Right cardiac atrium (tissue), 5 donors: ENCODE results near the gene FBXL17. TPM values are rescaled to one million over a fixed set of nuclear protein-coding genes. Genes with fewer than 3 reads are reported as not detected.

Source experiments
- ATAC-seq, 2 donors: fragments of 200-7000 bp; cut with Tn5 transposase; one replicate each; pipeline versions ENCODE4 v1.8.0 to v1.9.1; 2020; ENCODE audit warnings: moderate library complexity in 2 of 2, mild to moderate bottlenecking in 1 of 2
- DNase-seq, 3 donors: peaks; one replicate each; pipeline ENCODE4 v3.0.0-alpha.2; 2020
- H3K27ac ChIP-seq: one replicate; pipeline ENCODE4 v1.5.1; 2013; ENCODE audit warnings: mild to moderate bottlenecking, low read length, control low read depth, moderate library complexity
- H3K27me3 ChIP-seq: one replicate; pipeline ENCODE4 v1.6.1; 2013; ENCODE audit not compliant: control insufficient read depth, insufficient read depth
- H3K4me1 ChIP-seq: one replicate; pipeline ENCODE4 v1.6.1; 2013; ENCODE audit warnings: low read length; ENCODE audit not compliant: control insufficient read depth, insufficient read depth
- H3K4me3 ChIP-seq: one replicate; pipeline ENCODE4 v1.5.1; 2013; ENCODE audit warnings: low read length, control low read depth
- H3K9me3 ChIP-seq: one replicate; pipeline ENCODE4 v1.6.1; 2013; ENCODE audit warnings: low read length; ENCODE audit not compliant: control insufficient read depth
- whole genome bisulfite sequencing: extraction: QIAGEN DNeasy Blood & Tissue Kit; methylation state at CpG from one replicate; pipeline ENCODE4 v1.1.7; 2013; 5-methylcytosine and 5-hydroxymethylcytosine counted together
- intact Hi-C, 4 donors: fragments of 100-400 bp; cut with DNase I; formaldehyde crosslinking; loops; one replicate each; pipeline versions ENCODE4 v1.11.0 to v1.14.0; 2022 to 2023
- polyA plus RNA-seq: library from polyadenylated mRNA; stranded (reverse); fragments of 200-250 nt; gene quantifications from one replicate; pipeline ENCODE4 v1.2.3, GENCODE V29; 2013
- total RNA-seq, 4 donors: library from RNA; stranded (reverse); fragmentation: NEBNext Ultra II Directional; extraction: Animal tissue kit (Norgen Biotek cat#: 25700); gene quantifications; one replicate each; pipeline ENCODE4 v1.2.1, GENCODE V29; 2021
- donor health status: healthy with polysubstance abuse.
- donor health status: DM: no; HTN: yes; CAD: no.
- donor health status: DM: no; HTN: no; CAD: no.
- donor health status: DM: no; HTN: yes; CAD: no; lungs with severe emphysema.
- donor health status: DM: yes; HTN: yes; CAD: no.

FBXL17 gene
- total and polyA plus RNA-seq, 5 donors = 13.4 to 37.3 (median 34.1) TPM

- no peak for ATAC-seq
- no peak overlapping the region for H3K27ac ChIP-seq
- no peak overlapping the region for H3K4me3 ChIP-seq
- no peak for DNase-seq
- H3K27me3 ChIP-seq = no peaks in the 10 kb centered on the region
- intact Hi-C loops = no loop called here
- H3K4me1 ChIP-seq = no peaks in the 10 kb centered on the region
- no peaks in the 10 kb centered on the region for H3K9me3 ChIP-seq
- WGBS = 85% methylated on average over 6 of the region's 6 CpGs
Observed at GRCh38 chr5:107876906-107877305, 505.0 kb downstream of the FBXL17 start.

GRCh38 chr5:107876261-107876660, 505.6 kb downstream of the FBXL17 start:
- DNase-seq = no peak
- Histone ChIP-seq H3K4me1 (no peaks in the 10 kb centered on the region), H3K4me3 (no peak overlapping the region), H3K27ac (no peak overlapping the region), H3K27me3 (no peaks in the 10 kb centered on the region), H3K9me3 (no peaks in the 10 kb centered on the region)
- 88% methylated on average over 7 of the region's 7 CpGs for WGBS
- no peak for ATAC-seq
- intact Hi-C loops = no loop called here

- intact Hi-C loops = no loop called here
- DNase-seq = no peak
- Histone ChIP-seq H3K4me1 (no peaks in the 10 kb centered on the region), H3K27me3 (no peaks in the 10 kb centered on the region), H3K9me3 (no peaks in the 10 kb centered on the region), H3K4me3 (no peak overlapping the region), H3K27ac (no peak overlapping the region)
- no peak for ATAC-seq
- WGBS = 87% methylated on average over 9 of the region's 9 CpGs
Observed at GRCh38 chr5:107875833-107876232, 506.1 kb downstream of the FBXL17 start.

GRCh38 chr5:107874795-107875194, 507.1 kb downstream of the FBXL17 start:
- intact Hi-C loops = no loop called here
- H3K27ac ChIP-seq = no peak overlapping the region
- no peak for DNase-seq
- H3K4me3 ChIP-seq = no peak overlapping the region
- H3K9me3 ChIP-seq = no peaks in the 10 kb centered on the region
- no peaks in the 10 kb centered on the region for H3K27me3 ChIP-seq
- ATAC-seq = no peak
- H3K4me1 ChIP-seq = no peaks in the 10 kb centered on the region

- H3K4me1 ChIP-seq = no peaks in the 10 kb centered on the region
- intact Hi-C loops = no loop called here
- H3K4me3 ChIP-seq = no peak overlapping the region
- no peaks in the 10 kb centered on the region for H3K9me3 ChIP-seq
- DNase-seq (no peak), ATAC-seq (no peak)
- no peak overlapping the region for H3K27ac ChIP-seq
- no peaks in the 10 kb centered on the region for H3K27me3 ChIP-seq
- 57% methylated on average over 2 of the region's 2 CpGs for WGBS
Observed at GRCh38 chr5:107873877-107874276, 508.0 kb downstream of the FBXL17 start.

GRCh38 chr5:107871023-107871422, 510.9 kb downstream of the FBXL17 start:
- DNase-seq (no peak), ATAC-seq (no peak)
- Histone ChIP-seq H3K9me3 (no peaks in the 10 kb centered on the region), H3K4me3 (no peak overlapping the region), H3K27me3 (no peaks in the 10 kb centered on the region), H3K27ac (no peak overlapping the region), H3K4me1 (no peaks in the 10 kb centered on the region)
- intact Hi-C loops = no loop called here
- WGBS = 88% methylated on average over 3 of the region's 3 CpGs

GRCh38 chr5:107869438-107870115, 512.3 kb downstream of the FBXL17 start:
- H3K27me3 ChIP-seq = no peaks in the 10 kb centered on the region
- H3K27ac ChIP-seq = no peak overlapping the region
- ATAC-seq (no peak), DNase-seq (no peak)
- 80% methylated on average over 4 of the region's 4 CpGs for WGBS
- H3K4me1 ChIP-seq = no peaks in the 10 kb centered on the region
- no peak overlapping the region for H3K4me3 ChIP-seq
- no peaks in the 10 kb centered on the region for H3K9me3 ChIP-seq
- intact Hi-C loops = no loop called here

GRCh38 chr5:107868650-107869409, 513.1 kb downstream of the FBXL17 start:
- no peaks in the 10 kb centered on the region for H3K9me3 ChIP-seq
- intact Hi-C loops = no loop called here
- WGBS = 87% methylated on average over 7 of the region's 7 CpGs
- no peak overlapping the region for H3K4me3 ChIP-seq
- no peak overlapping the region for H3K27ac ChIP-seq
- H3K4me1 ChIP-seq = no peaks in the 10 kb centered on the region
- ATAC-seq (no peak), DNase-seq (no peak)
- no peaks in the 10 kb centered on the region for H3K27me3 ChIP-seq

- WGBS = 83% methylated on average over 2 of the region's 2 CpGs
- no peak for DNase-seq
- no peak for ATAC-seq
Observed at GRCh38 chr5:107867266-107867665, 514.6 kb downstream of the FBXL17 start.

GRCh38 chr5:107864793-107865192, 517.1 kb downstream of the FBXL17 start:
- Histone ChIP-seq H3K4me3 (no peak overlapping the region), H3K9me3 (no peaks in the 10 kb centered on the region), H3K27ac (no peak overlapping the region), H3K4me1 (no peaks in the 10 kb centered on the region), H3K27me3 (no peaks in the 10 kb centered on the region)
- WGBS = 83% methylated on average over 2 of the region's 2 CpGs
- intact Hi-C loops = no loop called here
- DNase-seq (no peak), ATAC-seq (no peak)

More at GRCh38 chr5:107867266-107867665, 514.6 kb downstream of the FBXL17 start:
- Histone ChIP-seq H3K4me3 (no peak overlapping the region), H3K4me1 (no peaks in the 10 kb centered on the region), H3K27me3 (no peaks in the 10 kb centered on the region), H3K27ac (no peak overlapping the region), H3K9me3 (no peaks in the 10 kb centered on the region)
- intact Hi-C loops = no loop called here

GRCh38 chr5:107863125-107863524, 518.8 kb downstream of the FBXL17 start:
- H3K4me3 ChIP-seq = no peak overlapping the region
- intact Hi-C loops = no loop called here

More at GRCh38 chr5:107863125-107863524, 518.8 kb downstream of the FBXL17 start:
- Histone ChIP-seq H3K27ac (no peak overlapping the region), H3K27me3 (no peaks in the 10 kb centered on the region), H3K4me1 (no peaks in the 10 kb centered on the region), H3K9me3 (no peaks in the 10 kb centered on the region)
- no peak for ATAC-seq
- no peak for DNase-seq
- 96% methylated on average over 2 of the region's 2 CpGs for WGBS
